Left lung (tissue), 10 donors: ENCODE measurements around the gene LAMA3. TPM values are rescaled to one million over a fixed set of nuclear protein-coding genes. Genes with fewer than 3 reads are reported as not detected.

Experiments
- ATAC-seq: fragments of 200-7000 bp; cut with Tn5 transposase; one replicate; pipeline ENCODE4 v1.9.1; 2020; ENCODE audit warnings: moderate library complexity
- DNase-seq, 4 donors: peaks; one replicate each; pipeline ENCODE4 v3.0.0-alpha.2; 2013 to 2020
- H3K27ac ChIP-seq, 2 donors: fragments of 200-600 bp; sonication (generic) in 1 of 2; one replicate each; pipeline versions ENCODE4 v1.5.0 to v1.8.0; 2020 to 2021
- H3K27me3 ChIP-seq, 2 donors: fragments of 200-600 bp; sonication (generic) in 1 of 2; one replicate each; pipeline versions ENCODE4 v1.5.0 to v1.8.0; 2020 to 2021
- H3K36me3 ChIP-seq, 2 donors: fragments of 200-600 bp; sonication (generic) in 1 of 2; one replicate each; pipeline versions ENCODE4 v1.5.0 to v1.8.0; 2020 to 2021
- H3K4me1 ChIP-seq, 2 donors: fragments of 200-600 bp; one replicate each; pipeline ENCODE4 v1.8.0; 2021
- H3K4me3 ChIP-seq, 2 donors: fragments of 200-600 bp; sonication (generic) in 1 of 2; one replicate each; pipeline versions ENCODE4 v1.5.0 to v1.8.0; 2020 to 2021; ENCODE audit warnings: mild to moderate bottlenecking in 1 of 2
- H3K9me3 ChIP-seq, 2 donors: fragments of 200-600 bp; sonication (generic) in 1 of 2; one replicate each; pipeline versions ENCODE4 v1.5.0 to v1.8.0; 2020 to 2021
- intact Hi-C, 2 donors: fragments of 100-400 bp; cut with DNase I; formaldehyde crosslinking; loops; one replicate each; pipeline versions ENCODE4 v1.11.2 to v1.14.2; 2022
- polyA plus RNA-seq, 6 donors: library from polyadenylated mRNA; unstranded; fragments of 120-200 nt; gene quantifications; one replicate each; pipeline ENCODE4 v1.2.1, GENCODE V29; 2013; ENCODE audit not compliant: insufficient read length in 6 of 6
- total RNA-seq, 2 donors: library from RNA; stranded (reverse); fragmentation: NEBNext Ultra II Directional; extraction: Animal tissue kit (Norgen Biotek cat#: 25700); gene quantifications; one replicate each; pipeline ENCODE4 v1.2.1, GENCODE V29; 2021
- TF ChIP-seq, protein P1 (sequence below), 2 donors: fragments of 200-600 bp; sonication (generic) in 1 of 2; IDR thresholded peaks; one replicate each; pipeline versions ENCODE4 v1.5.0 to v1.8.0; 2021; ENCODE audit warnings: antibody characterized with exemption in 2 of 2
- donor health status: DM: no; HTN: yes; CAD: no.
- donor health status: DM: no; HTN: no; CAD: no.

LAMA3 gene
- total and polyA plus RNA-seq, 8 donors = 42.8 to 207 (median 140) TPM

DNA sequence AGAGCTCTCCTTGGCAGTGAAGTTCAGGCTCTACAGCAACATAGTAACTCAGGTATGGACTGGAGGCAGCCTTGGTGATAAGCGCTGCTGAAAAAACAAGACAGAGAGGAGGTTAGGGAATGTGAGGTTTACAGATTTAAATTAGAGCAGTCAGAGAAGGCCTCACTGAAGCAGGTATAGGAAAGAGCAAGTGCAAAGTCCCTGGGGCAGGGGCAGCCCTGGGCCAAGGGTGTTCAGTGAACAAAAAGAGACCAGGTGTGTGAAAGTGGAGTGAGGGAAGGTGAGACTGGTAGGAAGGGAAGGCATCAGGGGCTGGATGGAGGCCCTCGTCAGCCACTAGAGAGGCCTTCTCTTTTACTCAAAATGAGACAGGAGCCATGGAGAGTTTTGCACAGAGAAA lies 89.6 kb downstream of the LAMA3 start:
- DNase-seq (no peak), ATAC-seq (no peak)
- no peaks in the 10 kb centered on the region for H3K9me3 ChIP-seq
- no peaks in the 10 kb centered on the region for H3K36me3 ChIP-seq
- H3K27me3 ChIP-seq = no peaks in the 10 kb centered on the region
- H3K4me1 ChIP-seq = no peaks in the 10 kb centered on the region
- intact Hi-C loops = no loop called here
- H3K27ac ChIP-seq = no peak overlapping the region
- H3K4me3 ChIP-seq = no peak overlapping the region
- TF ChIP-seq, protein P1, sequence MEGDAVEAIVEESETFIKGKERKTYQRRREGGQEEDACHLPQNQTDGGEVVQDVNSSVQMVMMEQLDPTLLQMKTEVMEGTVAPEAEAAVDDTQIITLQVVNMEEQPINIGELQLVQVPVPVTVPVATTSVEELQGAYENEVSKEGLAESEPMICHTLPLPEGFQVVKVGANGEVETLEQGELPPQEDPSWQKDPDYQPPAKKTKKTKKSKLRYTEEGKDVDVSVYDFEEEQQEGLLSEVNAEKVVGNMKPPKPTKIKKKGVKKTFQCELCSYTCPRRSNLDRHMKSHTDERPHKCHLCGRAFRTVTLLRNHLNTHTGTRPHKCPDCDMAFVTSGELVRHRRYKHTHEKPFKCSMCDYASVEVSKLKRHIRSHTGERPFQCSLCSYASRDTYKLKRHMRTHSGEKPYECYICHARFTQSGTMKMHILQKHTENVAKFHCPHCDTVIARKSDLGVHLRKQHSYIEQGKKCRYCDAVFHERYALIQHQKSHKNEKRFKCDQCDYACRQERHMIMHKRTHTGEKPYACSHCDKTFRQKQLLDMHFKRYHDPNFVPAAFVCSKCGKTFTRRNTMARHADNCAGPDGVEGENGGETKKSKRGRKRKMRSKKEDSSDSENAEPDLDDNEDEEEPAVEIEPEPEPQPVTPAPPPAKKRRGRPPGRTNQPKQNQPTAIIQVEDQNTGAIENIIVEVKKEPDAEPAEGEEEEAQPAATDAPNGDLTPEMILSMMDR (IDR thresholded peaks at IDR 0.05) = no peak

DNA sequence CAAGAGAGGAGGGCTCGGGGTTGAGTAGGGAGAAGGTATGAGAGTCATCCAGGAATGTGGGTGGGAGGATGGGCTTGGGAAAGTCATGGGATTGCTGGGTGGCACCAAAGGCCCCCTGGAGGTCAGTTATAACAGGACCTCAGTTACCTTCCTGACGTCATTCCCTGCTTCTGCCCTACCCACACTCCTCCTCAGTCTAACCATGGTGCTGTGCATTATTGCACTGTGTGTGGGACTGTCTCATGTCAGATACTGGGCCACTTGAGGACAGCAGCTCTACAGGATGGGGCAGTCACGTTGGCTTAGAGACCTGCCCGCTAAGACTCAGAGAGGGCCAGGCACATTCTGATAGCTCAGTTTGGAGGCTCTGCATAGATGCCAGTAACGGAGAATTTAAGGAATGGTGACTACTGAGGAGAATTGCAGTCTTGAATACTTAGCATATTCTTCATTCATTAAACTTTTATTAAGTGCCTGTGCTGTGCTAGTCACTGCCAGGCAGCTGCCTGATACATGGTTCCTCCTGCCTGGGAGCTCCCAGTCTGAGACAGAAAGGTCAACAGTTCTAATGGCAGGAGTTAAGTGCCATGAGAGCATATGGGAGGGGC lies 90.5 kb downstream of the LAMA3 start:
- ATAC-seq = peak; percentile 82
- intact Hi-C loops = no loop called here
- no peak overlapping the region for H3K27ac ChIP-seq

DNA sequence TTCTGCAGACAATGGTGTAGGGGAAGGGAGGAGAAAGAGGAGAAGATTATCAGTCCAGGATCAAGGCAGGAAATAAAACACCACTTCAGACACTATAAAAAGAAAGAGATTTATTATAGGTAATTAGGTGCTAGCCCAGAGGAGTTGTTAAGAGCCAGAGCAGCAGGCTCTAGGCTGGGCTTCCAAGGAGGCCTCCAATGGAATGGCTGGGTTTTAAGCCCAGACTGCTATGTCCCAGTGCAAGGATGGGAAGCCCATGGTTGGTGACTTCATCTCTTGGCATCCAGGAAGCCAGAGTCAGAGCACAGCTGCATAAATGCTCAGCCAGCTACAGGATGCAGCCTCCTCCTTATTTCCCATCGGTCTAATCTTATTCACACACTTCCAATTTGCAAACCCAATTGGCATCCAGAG lies 95.6 kb downstream of the LAMA3 start:
- no peaks in the 10 kb centered on the region for H3K36me3 ChIP-seq
- H3K4me3 ChIP-seq = no peak overlapping the region
- TF ChIP-seq, protein P1 (IDR thresholded peaks at IDR 0.05) = no peak
- DNase-seq = no peak
- no peaks in the 10 kb centered on the region for H3K27me3 ChIP-seq
- H3K9me3 ChIP-seq = peaks cover 0 to 2% of the 10 kb centered on the region in 2 donors
- no peak overlapping the region for H3K27ac ChIP-seq
- H3K4me1 ChIP-seq = no peaks in the 10 kb centered on the region
- intact Hi-C loops = no loop called here
- ATAC-seq = peak; percentile 51

More for the DNA sequence above, 90.5 kb downstream of the LAMA3 start:
- peak in 1 of 4 donors; percentile 38 for DNase-seq
- Histone ChIP-seq H3K9me3 (no peaks in the 10 kb centered on the region), H3K36me3 (no peaks in the 10 kb centered on the region), H3K27me3 (no peaks in the 10 kb centered on the region), H3K4me3 (no peak overlapping the region), H3K4me1 (no peaks in the 10 kb centered on the region)
- TF ChIP-seq, protein P1 (IDR thresholded peaks at IDR 0.05) = no peak

DNA sequence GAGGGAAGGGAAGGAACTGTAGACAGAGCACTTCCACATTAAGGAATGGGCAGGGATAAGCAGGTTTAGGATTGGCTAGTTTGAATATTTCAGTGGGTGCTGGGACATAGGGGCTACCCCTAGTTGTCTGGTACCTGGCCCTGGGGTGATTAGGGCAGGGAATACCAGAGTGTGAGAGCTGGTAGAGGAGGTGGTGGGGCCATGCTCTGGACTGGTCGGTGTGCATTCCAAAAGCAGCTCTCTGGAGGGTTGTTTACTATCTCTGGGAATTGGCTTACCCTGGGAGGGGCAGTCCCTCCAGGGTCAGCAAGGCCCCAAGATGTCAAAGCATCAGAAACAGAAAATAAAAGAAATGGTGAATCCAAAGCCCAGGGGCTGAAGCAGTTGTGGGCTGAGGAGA lies 103.8 kb downstream of the LAMA3 start:
- H3K4me1 ChIP-seq = no peaks in the 10 kb centered on the region

More for the DNA sequence above, 103.8 kb downstream of the LAMA3 start:
- Histone ChIP-seq H3K27me3 (no peaks in the 10 kb centered on the region), H3K9me3 (no peaks in the 10 kb centered on the region), H3K27ac (no peak overlapping the region), H3K36me3 (no peaks in the 10 kb centered on the region), H3K4me3 (no peak overlapping the region)
- ATAC-seq (no peak), DNase-seq (no peak)
- TF ChIP-seq, protein P1 (IDR thresholded peaks at IDR 0.05) = no peak
- intact Hi-C loops = no loop called here
